Transverse colon (tissue), 4 donors: ENCODE measurements around the gene CNTN5. TPM values are rescaled to one million over a fixed set of nuclear protein-coding genes. Genes with fewer than 3 reads are reported as not detected.

Experiments
- DNase-seq: peaks from one replicate; pipeline ENCODE4 v3.0.0-alpha.2; 2019
- H3K27ac ChIP-seq, 4 donors: fragments of 200-600 bp; sonication (generic); 2 replicates each; pipeline ENCODE4 v1.5.1; 2016 to 2018; ENCODE audit warnings: inconsistent platforms in 4 of 4
- H3K27me3 ChIP-seq: fragments of 200-600 bp; sonication (generic); 2 replicates; pipeline ENCODE4 v1.5.1; 2017; ENCODE audit warnings: inconsistent platforms
- H3K36me3 ChIP-seq, 4 donors: fragments of 200-600 bp; sonication (generic); 2 replicates each; pipeline ENCODE4 v1.5.1; 2017 to 2019; ENCODE audit warnings: inconsistent platforms in 4 of 4
- H3K4me1 ChIP-seq, 4 donors: fragments of 200-600 bp; sonication (generic); 2 replicates each; pipeline ENCODE4 v1.5.1; 2017 to 2020; ENCODE audit warnings: inconsistent platforms in 4 of 4
- H3K4me3 ChIP-seq, 4 donors: fragments of 200-600 bp; sonication (generic); 1 replicate in 1 of 4; 2 replicates in 3 of 4; pipeline versions ENCODE4 v1.5.1 to v1.6.1; 2017 to 2019; ENCODE audit warnings: inconsistent platforms in 4 of 4
- H3K9me3 ChIP-seq, 2 donors: fragments of 200-600 bp; sonication (generic); 2 replicates each; pipeline ENCODE4 v1.5.1; 2017 to 2019; ENCODE audit warnings: inconsistent platforms in 2 of 2
- EP300 ChIP-seq: sonication (generic); formaldehyde crosslinking; IDR thresholded peaks from one replicate; pipeline ENCODE4 v1.6.1; 2017; ENCODE audit warnings: antibody characterized with exemption, low read depth
- POLR2A ChIP-seq: fragments of 450-650 bp; IDR thresholded peaks from one replicate; pipeline ENCODE4 v1.6.1; 2016; ENCODE audit warnings: antibody characterized with exemption, mild to moderate bottlenecking, moderate library complexity
- POLR2AphosphoS5 ChIP-seq, 3 donors: sonication (generic); formaldehyde crosslinking; IDR thresholded peaks; one replicate each; pipeline ENCODE4 v1.6.1; 2016; ENCODE audit warnings: antibody characterized with exemption in 3 of 3
- WGBS, 2 donors: methylation state at CpG; one replicate each; pipeline ENCODE4 v1.1.5; 2018; ENCODE audit warnings: low coverage in 1 of 2; 5-methylcytosine and 5-hydroxymethylcytosine counted together
- in situ Hi-C, 4 donors: fragments of 200-750 bp; cut with MboI; loops; one replicate each; pipeline versions ENCODE4 v1.15.0 to v1.15.1; 2017; ENCODE audit warnings: low sequenced_read_pairs in 3 of 4, low pct_ligation_motif_present in 1 of 4, low pct_unique_long_range_greater_than_20kb in 1 of 4
- intact Hi-C: fragments of 100-400 bp; cut with DNase I; formaldehyde crosslinking; loops from one replicate; pipeline ENCODE4 v1.15.1; 2023; ENCODE audit warnings: low total_unique reads
- total RNA-seq, 4 donors: library from RNA; depleted of rRNA; stranded (reverse); fragments of >200 nt; gene quantifications; one replicate each; pipeline ENCODE4 v1.1.0, GENCODE V29; 2016
- TF ChIP-seq, protein P1 (sequence below), 5 experiments: fragments of 200-600 bp in 3 of 5; fragments of 450-650 bp in 2 of 5; sonication (generic) in 3 of 5; IDR thresholded peaks; 1 replicate in 2 of 5; 2 replicates in 3 of 5; pipeline ENCODE4 v1.5.1; 2016 to 2017; ENCODE audit warnings: antibody characterized with exemption in 5 of 5, inconsistent platforms in 3 of 5, mild to moderate bottlenecking in 2 of 5, moderate library complexity in 1 of 5

The CNTN5 gene
- total RNA-seq, 4 donors from 2014 or later = 0.14 TPM; not detected in 3

DNA sequence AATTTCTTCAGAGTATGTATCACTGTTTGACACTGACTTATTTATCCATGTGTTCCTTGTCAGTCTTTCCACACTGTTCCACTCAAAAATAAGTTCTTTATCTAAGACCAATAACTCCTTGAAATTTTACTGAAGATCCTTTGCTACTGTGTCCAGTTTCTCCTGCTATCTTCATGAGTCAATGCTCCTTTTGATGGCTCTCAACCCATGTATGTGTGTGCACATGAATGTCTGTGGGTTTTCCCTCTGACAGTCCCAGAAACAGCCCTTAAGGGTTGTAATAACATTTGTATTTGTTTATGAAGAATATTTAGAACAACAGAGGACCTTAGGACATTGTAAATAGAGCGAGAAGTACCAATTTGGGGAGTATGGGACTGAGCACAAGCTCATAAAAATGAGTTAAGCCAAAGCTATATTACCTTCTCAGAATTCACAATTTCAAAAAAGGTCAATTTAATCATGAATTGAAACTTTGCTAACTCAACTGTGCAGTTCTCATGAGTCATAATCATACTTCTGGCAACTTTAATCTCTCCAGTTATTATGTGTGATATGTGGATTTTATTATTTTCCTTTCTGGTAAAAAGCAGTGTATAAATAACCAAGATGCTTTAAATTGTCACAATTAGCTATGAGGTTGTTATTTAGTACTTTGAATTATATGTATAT, 533.6 kb downstream of the CNTN5 start:
- Histone ChIP-seq H3K27ac (no peak overlapping the region), H3K27me3 (no peaks in the 10 kb centered on the region), H3K4me3 (no peak overlapping the region), H3K9me3 (peaks cover 0 to 3% of the 10 kb centered on the region in 2 donors), H3K36me3 (no peaks in the 10 kb centered on the region), H3K4me1 (no peaks in the 10 kb centered on the region)
- DNase-seq = no peak
- in situ Hi-C loops (no loop called here), intact Hi-C loops (no loop called here)
- WGBS, 2 donors = 60 to 73% methylated on average over 1 of the region's 1 CpG
- TF ChIP-seq EP300 (no peak), POLR2A (no peak), POLR2AphosphoS5 (IDR thresholded peaks at IDR 0.05) (no peak)
- TF ChIP-seq, protein P1, sequence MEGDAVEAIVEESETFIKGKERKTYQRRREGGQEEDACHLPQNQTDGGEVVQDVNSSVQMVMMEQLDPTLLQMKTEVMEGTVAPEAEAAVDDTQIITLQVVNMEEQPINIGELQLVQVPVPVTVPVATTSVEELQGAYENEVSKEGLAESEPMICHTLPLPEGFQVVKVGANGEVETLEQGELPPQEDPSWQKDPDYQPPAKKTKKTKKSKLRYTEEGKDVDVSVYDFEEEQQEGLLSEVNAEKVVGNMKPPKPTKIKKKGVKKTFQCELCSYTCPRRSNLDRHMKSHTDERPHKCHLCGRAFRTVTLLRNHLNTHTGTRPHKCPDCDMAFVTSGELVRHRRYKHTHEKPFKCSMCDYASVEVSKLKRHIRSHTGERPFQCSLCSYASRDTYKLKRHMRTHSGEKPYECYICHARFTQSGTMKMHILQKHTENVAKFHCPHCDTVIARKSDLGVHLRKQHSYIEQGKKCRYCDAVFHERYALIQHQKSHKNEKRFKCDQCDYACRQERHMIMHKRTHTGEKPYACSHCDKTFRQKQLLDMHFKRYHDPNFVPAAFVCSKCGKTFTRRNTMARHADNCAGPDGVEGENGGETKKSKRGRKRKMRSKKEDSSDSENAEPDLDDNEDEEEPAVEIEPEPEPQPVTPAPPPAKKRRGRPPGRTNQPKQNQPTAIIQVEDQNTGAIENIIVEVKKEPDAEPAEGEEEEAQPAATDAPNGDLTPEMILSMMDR (IDR thresholded peaks at IDR 0.05) = no peak

DNA sequence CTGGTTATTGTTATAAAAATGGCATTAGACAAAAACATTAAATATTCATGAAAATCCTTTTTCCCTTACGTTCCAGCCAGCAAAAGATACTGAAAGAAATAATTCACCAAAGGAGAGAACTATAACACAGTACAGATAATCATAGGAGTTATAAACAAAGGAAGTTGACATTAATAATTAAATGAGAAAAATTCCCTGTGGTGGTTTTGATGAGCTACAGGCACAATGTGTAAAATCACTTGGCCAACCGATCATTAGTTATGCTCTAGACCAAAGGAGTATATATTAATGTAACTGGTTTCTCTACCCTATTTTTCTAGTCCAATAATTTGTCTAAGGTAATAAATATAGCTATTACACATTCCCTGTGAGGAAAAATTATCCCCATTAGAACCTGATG, 534.7 kb downstream of the CNTN5 start:
- Histone ChIP-seq H3K4me1 (no peaks in the 10 kb centered on the region), H3K9me3 (peaks cover 0 to 3% of the 10 kb centered on the region in 2 donors), H3K27ac (no peak overlapping the region), H3K36me3 (no peaks in the 10 kb centered on the region), H3K4me3 (no peak overlapping the region), H3K27me3 (no peaks in the 10 kb centered on the region)
- in situ Hi-C loops = no loop called here
- intact Hi-C loops = no loop called here
- WGBS, 2 donors = 63 to 79% methylated on average over 2 of the region's 2 CpGs
- DNase-seq = no peak
- TF ChIP-seq, protein P1 (IDR thresholded peaks at IDR 0.05) = no peak
- TF ChIP-seq POLR2A = no peak
- TF ChIP-seq EP300 = no peak
- TF ChIP-seq POLR2AphosphoS5 (IDR thresholded peaks at IDR 0.05) = no peak

DNA sequence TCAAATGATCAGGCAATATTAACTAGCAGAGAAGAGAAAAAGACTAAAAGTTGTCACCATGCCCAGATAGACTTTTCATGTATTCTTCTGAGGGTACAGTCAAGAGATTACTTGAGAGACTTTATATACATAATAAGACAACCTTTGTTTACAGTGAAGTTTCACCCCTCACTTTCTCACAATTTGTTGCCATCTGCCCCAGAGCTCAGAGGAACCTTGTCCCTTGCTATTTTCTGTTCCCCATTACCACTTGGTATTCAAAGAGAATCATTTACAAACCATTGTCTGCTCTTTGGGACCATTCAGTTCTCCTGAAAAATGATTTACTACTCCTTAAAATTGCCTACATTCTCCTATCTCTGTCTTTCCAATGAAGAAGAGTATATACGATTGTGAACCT, 544.6 kb downstream of the CNTN5 start:
- in situ Hi-C loops = no loop called here
- Histone ChIP-seq H3K4me1 (no peaks in the 10 kb centered on the region), H3K36me3 (no peaks in the 10 kb centered on the region), H3K9me3 (no peaks in the 10 kb centered on the region), H3K4me3 (no peak overlapping the region), H3K27ac (no peak overlapping the region), H3K27me3 (no peaks in the 10 kb centered on the region)
- intact Hi-C loops = no loop called here
- no peak for TF ChIP-seq POLR2AphosphoS5 (IDR thresholded peaks at IDR 0.05)
- TF ChIP-seq, protein P1 (IDR thresholded peaks at IDR 0.05) = no peak
- no peak for TF ChIP-seq POLR2A
- DNase-seq = no peak
- WGBS, 2 donors = 83 to 84% methylated on average over 1 of the region's 1 CpG

DNA sequence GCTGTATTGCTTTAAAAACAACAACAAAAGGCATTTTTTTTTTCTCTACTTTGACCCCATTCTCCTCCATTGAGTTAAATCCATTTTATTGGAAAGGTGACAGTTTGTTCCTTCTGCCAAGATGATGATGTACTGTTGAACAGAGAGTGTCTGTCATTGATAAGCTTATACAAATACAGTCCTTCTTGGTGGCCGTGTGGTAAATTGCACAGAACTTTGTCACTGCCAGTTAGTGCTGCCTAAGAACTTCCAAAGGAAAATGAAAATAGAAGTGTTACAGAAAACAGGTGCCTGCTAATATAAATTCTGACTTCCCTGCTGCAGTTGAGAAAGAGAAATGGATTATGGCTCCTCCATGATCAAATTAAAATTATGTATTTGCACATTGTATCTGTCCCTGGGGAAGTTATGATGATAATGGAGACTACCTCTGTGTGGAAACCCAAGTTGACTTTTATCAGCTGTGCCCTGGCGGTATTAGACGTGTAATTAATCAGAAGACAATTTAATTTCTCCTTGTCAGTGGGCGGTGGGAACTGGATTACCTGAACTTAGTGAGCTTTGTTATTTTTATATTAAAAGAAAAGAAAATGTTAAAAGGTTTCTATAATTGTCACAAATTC, 546.7 kb downstream of the CNTN5 start:
- 58 to 72% methylated on average over 4 of the region's 4 CpGs for WGBS, 2 donors
- Histone ChIP-seq H3K36me3 (no peaks in the 10 kb centered on the region), H3K9me3 (no peaks in the 10 kb centered on the region), H3K4me1 (no peaks in the 10 kb centered on the region), H3K4me3 (no peak overlapping the region), H3K27ac (no peak overlapping the region), H3K27me3 (no peaks in the 10 kb centered on the region)
- intact Hi-C loops = no loop called here
- DNase-seq = no peak
- in situ Hi-C loops = no loop called here
- TF ChIP-seq EP300 (no peak), POLR2A (no peak), POLR2AphosphoS5 (IDR thresholded peaks at IDR 0.05) (no peak)
- TF ChIP-seq, protein P1 (IDR thresholded peaks at IDR 0.05) = no peak
